NCI-H1694 (cell line): ENCODE data around the gene OR2V1.
"Not testable (repeated sequence)": the region's sequence is repeated elsewhere in the genome, so short reads cannot be mapped to it uniquely, and the experiment has no call there.

Experiments used
- DNase-seq: peaks from one replicate; lab custom pipeline; 2025; lab: John Stamatoyannopoulos, UW

The OR2V1 gene

GRCh38 chr5:181130832-181131496 is at the start of gene OR2V1:
TSS of gene OR2V1 (minus strand) at chr5:181131169. CDS start at chr5:181125304, 5,865 bp downstream.
- DNase-seq, result no peak

GRCh38 chr5:181177559-181177958 is 46.6 kb upstream of the OR2V1 start:
- DNase-seq, result not testable (repeated sequence)

DNA sequence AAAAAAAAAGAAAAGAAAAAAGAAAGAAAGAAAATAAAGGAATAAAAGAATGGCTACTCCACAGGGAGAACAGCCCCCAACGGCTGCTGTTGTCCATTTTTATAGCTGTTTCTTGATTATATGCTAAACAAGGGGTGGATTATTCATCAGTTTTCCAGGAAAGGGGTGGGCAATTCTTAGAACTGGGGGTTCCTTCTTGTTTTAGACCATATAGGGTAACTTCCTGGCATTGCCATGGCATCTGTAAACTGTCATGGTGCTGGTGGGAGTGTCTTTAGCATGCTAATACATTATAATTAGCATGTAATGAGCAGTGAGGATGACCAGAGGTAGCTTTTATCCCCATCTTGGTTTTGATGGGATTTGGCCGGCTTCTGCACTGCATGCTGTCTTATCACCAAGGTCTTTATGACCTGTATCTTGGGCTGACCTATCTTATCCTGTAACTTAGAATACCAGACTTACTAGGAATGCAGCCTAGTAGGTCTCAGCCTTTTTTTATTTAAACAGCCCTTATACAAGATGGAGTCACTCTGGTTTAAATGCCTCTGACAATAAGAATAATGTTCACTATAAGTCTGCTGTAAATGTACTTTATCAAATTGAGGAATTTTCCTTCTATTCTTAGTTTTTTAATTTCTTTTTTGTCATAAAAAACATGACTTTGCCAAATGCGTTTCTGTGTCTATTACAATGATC is 45.4 kb upstream of the OR2V1 start:
- DNase-seq, result no peak

DNA sequence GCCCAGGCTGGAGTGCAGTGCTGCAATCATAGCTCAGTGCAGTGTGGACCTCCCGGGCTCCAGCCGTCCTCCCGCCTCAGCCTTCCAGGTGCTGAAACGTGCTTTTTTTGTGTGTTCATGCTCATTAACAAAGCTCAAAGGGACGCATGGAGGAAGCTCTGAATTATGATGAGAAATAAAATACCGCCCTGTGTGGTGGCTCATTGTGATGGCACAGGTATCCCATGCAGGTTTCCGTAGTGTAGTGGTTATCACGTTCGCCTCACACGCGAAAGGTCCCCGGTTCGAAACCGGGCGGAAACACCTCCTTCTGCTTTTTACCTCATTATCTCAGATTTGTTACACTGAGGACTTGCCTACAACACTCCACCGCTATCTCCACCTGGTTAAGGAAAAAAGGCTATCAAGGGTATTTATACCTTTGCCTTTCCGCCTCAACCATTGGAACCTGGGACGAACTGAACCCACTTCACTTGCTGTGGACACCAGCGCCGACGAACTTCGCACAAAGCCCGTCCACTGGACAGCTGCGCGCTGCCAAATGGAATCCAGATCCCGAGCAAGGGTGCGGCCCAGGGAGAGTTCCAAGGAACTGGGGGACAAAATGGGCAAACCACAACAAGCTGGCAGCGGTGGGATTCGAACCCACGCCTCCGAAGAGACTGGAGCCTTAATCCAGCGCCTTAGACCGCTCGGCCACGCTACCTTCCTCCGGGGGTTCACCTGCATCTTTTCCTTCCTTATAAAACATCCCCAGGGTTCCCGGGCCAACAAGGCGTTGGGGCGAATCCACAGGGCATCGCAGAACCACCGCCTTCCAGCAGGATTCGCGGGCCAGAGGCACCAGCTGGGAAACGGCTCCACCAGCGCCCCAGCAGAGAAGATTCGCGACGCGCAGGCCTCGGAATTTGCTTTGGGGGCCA is 42.7 kb upstream of the OR2V1 start:
- no peak for DNase-seq

- no peak for DNase-seq
Measured at GRCh38 chr5:181173027-181173419, 42.1 kb upstream of the OR2V1 start.

DNA sequence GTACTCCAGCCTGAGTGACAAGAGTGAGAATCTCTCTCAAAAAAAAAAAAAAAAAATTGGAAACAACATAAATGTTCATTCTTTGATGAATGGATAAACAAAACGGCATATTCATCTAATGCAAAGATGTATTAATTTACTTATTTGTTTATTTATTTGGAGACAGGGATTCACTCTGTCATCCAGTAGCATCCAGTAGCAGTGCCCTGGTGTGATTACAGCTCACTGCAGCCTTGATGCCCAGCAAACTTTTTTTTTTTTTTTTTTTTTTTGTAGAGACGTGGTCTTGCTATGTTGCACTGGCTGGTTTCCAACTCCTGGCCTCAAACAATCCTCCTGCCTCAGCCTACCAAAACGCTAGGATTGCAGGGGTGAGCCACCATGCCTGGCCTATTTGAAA is 40.8 kb upstream of the OR2V1 start:
- DNase-seq, result no peak

GRCh38 chr5:181170996-181171395 is 40.0 kb upstream of the OR2V1 start:
- no peak for DNase-seq

- DNase-seq, result no peak
Measured at GRCh38 chr5:181170237-181170825, 39.4 kb upstream of the OR2V1 start.

- not testable (repeated sequence) for DNase-seq
Measured at GRCh38 chr5:181169459-181170236, 38.7 kb upstream of the OR2V1 start.

- no peak for DNase-seq
Measured at GRCh38 chr5:181168595-181169118, 37.7 kb upstream of the OR2V1 start.

DNA sequence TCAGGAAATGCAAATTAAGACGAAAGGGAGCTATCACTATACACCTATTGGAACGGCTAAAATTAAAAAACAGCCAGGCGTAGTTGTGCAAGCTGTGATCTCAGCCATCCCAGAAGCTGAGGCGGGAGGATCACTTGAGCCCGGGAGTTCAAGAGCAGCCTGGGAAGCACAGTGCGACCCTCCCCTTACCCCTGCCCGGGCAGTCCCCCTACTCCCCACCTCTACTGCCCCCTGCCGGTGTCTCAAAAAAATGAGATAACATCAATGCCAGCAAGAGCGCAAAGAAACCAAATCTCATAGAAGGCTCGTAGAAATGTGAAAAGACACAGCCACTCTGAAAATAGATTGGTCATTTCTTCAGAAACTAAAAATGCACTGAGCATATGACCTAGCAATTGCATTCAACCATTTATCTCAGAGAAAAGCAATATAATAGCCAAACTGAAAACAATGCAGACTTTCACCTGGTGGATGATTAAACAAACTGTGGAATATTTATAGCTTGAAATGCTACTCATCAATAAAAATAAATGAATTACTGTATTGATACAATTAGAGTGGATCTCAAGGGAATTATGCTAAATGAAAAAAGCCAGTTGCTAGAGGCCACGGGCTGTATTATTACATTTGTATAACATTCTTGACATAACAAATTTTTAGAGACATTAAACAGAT is 37.0 kb upstream of the OR2V1 start:
- DNase-seq, result peak; percentile 40

GRCh38 chr5:181166812-181167733 is 36.1 kb upstream of the OR2V1 start:
- no peak for DNase-seq

GRCh38 chr5:181164076-181164952 is 33.3 kb upstream of the OR2V1 start:
- no peak for DNase-seq

DNA sequence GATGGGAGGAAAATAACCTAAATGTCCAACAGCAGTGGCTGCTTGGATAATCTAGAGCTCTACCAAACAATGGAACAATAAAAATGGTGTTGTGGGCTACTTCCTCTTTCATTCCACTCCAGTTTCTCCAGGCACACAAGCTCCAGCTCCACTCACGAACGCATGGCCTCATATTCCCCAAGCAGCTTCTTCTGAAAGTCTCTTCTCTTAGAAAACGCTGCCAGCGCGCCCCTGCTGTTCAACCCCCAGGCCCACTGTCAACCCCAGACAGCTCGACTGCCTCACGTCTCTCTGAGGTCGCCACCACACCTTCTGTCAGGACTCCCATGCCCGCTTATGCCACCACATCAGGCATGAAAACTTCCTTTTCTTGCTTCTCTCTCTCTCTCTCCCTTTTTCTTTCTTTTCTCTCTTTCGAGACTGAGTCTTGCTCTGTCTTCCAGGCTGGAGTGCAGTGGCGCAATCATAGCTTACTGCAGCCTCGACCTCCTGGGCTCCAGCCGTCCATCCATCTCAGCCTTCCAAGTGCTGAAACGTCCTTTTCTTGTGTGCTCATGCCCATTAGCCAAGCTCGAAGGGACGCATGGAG is 32.6 kb upstream of the OR2V1 start:
- no peak for DNase-seq

GRCh38 chr5:181161534-181162175 is 30.7 kb upstream of the OR2V1 start:
- no peak for DNase-seq

- DNase-seq, result peak; percentile 10
Measured at GRCh38 chr5:181160755-181161533, 30.0 kb upstream of the OR2V1 start.
